Astrocyte (in vitro differentiated cells and primary cell): Measurements from ENCODE around the gene CLN3. TPM values are rescaled to one million over a fixed set of nuclear protein-coding genes. Genes with fewer than 3 reads are reported as not detected.

ENCODE experiments used
- DNase-seq: peaks from one replicate; pipeline ENCODE4 v3.0.0-alpha.2; 2010; ENCODE audit warnings: low read depth
- FAIRE-seq: peaks from 2 replicates; lab custom pipeline; 2011; peaks lifted over from hg19 to GRCh38; lab: Jason Lieb, UNC
- H2AFZ ChIP-seq: 2 replicates; pipeline ENCODE4 v1.6.0; 2012; ENCODE audit warnings: low read depth, low read length, inconsistent platforms
- H3K27ac ChIP-seq: 2 replicates; pipeline ENCODE4 v1.5.1; 2011; ENCODE audit warnings: low read depth, low read length, inconsistent platforms
- H3K27me3 ChIP-seq: 2 replicates; pipeline ENCODE4 v1.6.0; 2011; ENCODE audit warnings: low read length, inconsistent platforms; ENCODE audit not compliant: insufficient read depth
- H3K36me3 ChIP-seq: 2 replicates; pipeline ENCODE4 v1.5.1; 2011; ENCODE audit warnings: low read length, inconsistent platforms; ENCODE audit not compliant: insufficient read depth
- H3K4me1 ChIP-seq: 2 replicates; pipeline ENCODE4 v1.5.1; 2011; ENCODE audit warnings: low read length, inconsistent platforms; ENCODE audit not compliant: insufficient read depth
- H3K4me2 ChIP-seq: 2 replicates; pipeline ENCODE4 v1.6.0; 2012; ENCODE audit warnings: low read length, inconsistent platforms
- H3K4me3 ChIP-seq: 2 replicates; pipeline ENCODE4 v1.5.1; 2011; ENCODE audit warnings: low read depth, mild to moderate bottlenecking, low read length, inconsistent platforms; ENCODE audit not compliant: insufficient read depth
- H3K79me2 ChIP-seq: 2 replicates; pipeline ENCODE4 v1.6.0; 2012; ENCODE audit warnings: mild to moderate bottlenecking, low read length, inconsistent platforms; ENCODE audit not compliant: insufficient read depth
- H3K9ac ChIP-seq: 2 replicates; pipeline ENCODE4 v1.6.0; 2012; ENCODE audit warnings: mild to moderate bottlenecking, low read length, inconsistent platforms
- H3K9me3 ChIP-seq: 2 replicates; pipeline ENCODE4 v1.5.1; 2012; ENCODE audit warnings: low read depth, mild to moderate bottlenecking, low read length, inconsistent platforms; ENCODE audit not compliant: insufficient read depth
- H4K20me1 ChIP-seq: 2 replicates; pipeline ENCODE4 v1.6.0; 2012; ENCODE audit warnings: low read length, inconsistent platforms; ENCODE audit not compliant: insufficient read depth
- H3K27ac Mint-ChIP-seq: one replicate; pipeline ENCODE4 v1.8.0; 2021; ENCODE audit warnings: mild to moderate bottlenecking, mixed read lengths; ENCODE audit not compliant: unreplicated experiment
- H3K27me3 Mint-ChIP-seq: one replicate; pipeline ENCODE4 v1.8.0; 2021; ENCODE audit warnings: low read depth, mixed read lengths; ENCODE audit not compliant: unreplicated experiment
- H3K36me3 Mint-ChIP-seq: one replicate; pipeline ENCODE4 v1.8.0; 2021; ENCODE audit warnings: low read depth, mixed read lengths; ENCODE audit not compliant: unreplicated experiment
- H3K4me1 Mint-ChIP-seq: one replicate; pipeline ENCODE4 v1.8.0; 2021; ENCODE audit warnings: low read depth, mixed read lengths; ENCODE audit not compliant: unreplicated experiment
- H3K4me3 Mint-ChIP-seq: one replicate; pipeline ENCODE4 v1.8.0; 2021; ENCODE audit warnings: mild to moderate bottlenecking, moderate library complexity, mixed read lengths; ENCODE audit not compliant: unreplicated experiment
- H3K9me3 Mint-ChIP-seq: one replicate; pipeline ENCODE4 v1.8.0; 2021; ENCODE audit warnings: mild to moderate bottlenecking, mixed read lengths; ENCODE audit not compliant: unreplicated experiment
- EZH2 ChIP-seq: IDR thresholded peaks from 2 replicates; pipeline ENCODE4 v1.6.1; 2012; ENCODE audit warnings: mild to moderate bottlenecking, low read length, inconsistent platforms; ENCODE audit not compliant: insufficient read depth
- total RNA-seq: library from RNA; stranded (reverse); gene quantifications from 2 replicates; pipeline ENCODE4 v1.2.1, GENCODE V29; 2021
- TF ChIP-seq, protein P1 (sequence below): IDR thresholded peaks from 2 replicates; pipeline ENCODE4 v1.5.1; 2011; ENCODE audit warnings: low read depth, mild to moderate bottlenecking, inconsistent platforms, low read length, moderate library complexity; ENCODE audit not compliant: insufficient read depth

Gene CLN3
- total RNA-seq, 1 donor from 2014 or later, result 26.0 TPM

DNA sequence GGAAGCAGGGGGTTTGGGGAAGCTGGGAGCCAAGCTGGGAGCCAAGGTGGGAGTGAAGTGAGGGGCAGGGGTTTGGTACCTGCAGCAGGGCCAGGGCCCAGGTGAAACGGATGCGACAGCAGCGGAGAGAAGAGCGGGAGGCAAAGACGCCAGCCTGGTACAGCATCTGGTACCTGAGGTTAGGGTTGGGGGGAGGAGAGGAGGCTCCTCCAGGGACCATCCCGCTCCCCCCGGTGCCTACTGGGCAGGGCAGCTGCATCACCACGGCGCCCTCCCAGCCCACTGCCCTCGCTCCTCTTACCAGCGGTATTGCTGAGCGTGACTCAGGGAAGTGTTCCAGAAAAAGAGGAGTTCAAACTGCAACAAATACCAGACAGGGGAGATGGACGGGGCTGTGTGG, 9.8 kb downstream of the CLN3 start:
- TF ChIP-seq, protein P1, sequence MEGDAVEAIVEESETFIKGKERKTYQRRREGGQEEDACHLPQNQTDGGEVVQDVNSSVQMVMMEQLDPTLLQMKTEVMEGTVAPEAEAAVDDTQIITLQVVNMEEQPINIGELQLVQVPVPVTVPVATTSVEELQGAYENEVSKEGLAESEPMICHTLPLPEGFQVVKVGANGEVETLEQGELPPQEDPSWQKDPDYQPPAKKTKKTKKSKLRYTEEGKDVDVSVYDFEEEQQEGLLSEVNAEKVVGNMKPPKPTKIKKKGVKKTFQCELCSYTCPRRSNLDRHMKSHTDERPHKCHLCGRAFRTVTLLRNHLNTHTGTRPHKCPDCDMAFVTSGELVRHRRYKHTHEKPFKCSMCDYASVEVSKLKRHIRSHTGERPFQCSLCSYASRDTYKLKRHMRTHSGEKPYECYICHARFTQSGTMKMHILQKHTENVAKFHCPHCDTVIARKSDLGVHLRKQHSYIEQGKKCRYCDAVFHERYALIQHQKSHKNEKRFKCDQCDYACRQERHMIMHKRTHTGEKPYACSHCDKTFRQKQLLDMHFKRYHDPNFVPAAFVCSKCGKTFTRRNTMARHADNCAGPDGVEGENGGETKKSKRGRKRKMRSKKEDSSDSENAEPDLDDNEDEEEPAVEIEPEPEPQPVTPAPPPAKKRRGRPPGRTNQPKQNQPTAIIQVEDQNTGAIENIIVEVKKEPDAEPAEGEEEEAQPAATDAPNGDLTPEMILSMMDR, result no peak
- no peak for TF ChIP-seq EZH2
- Mint-ChIP-seq H3K27ac (no peak overlapping the region), H3K4me1 (no peaks in the 10 kb centered on the region), H3K36me3 (peaks cover 6% of the 10 kb centered on the region), H3K27me3 (no peaks in the 10 kb centered on the region), H3K9me3 (no peaks in the 10 kb centered on the region), H3K4me3 (no peak overlapping the region)
- Histone ChIP-seq H3K79me2 (no peaks in the 10 kb centered on the region), H3K9ac (no peak overlapping the region), H4K20me1 (no peaks in the 10 kb centered on the region), H3K27me3 (no peaks in the 10 kb centered on the region), H3K36me3 (no peaks in the 10 kb centered on the region), H3K4me1 (no peaks in the 10 kb centered on the region), H3K27ac (no peak overlapping the region), H2AFZ (no peak overlapping the region), H3K4me3 (no peak overlapping the region), H3K4me2 (no peak overlapping the region), H3K9me3 (no peaks in the 10 kb centered on the region)
- DNase-seq, result no peak
- no peak for FAIRE-seq

DNA sequence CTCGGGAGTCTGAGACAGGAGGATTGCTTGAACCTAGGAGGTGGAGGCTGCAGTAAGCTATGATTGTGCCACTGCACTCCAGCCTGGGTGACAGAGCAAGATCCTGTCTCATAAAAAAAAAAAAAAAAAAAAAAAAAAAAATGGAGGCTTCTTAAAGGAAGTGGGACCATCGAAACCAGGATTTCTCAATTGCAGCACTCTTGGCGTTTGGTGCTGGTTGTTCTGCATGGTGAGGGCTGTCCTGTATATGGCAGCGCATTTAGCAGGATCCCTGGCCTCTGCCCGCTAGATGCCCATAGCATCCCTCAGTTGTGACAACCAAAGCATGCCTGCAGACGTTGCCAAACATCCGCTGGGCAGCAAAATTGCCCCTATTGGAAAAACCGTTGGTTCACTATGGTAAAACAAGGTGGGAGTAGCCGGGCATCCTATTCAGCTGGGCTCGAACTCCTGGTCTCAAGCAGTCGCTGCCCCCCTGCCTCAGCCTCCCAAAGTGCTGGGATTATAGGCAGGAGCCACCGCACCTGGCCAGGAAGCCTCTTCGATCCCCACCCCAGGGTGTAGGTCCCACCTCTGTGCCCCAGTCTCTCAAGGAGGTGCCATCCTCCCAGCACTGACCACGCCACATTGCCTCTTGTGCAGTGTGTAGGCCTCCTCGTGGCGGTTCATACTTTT, 13.2 kb downstream of the CLN3 start:
- Histone ChIP-seq H3K4me3 (no peak overlapping the region), H3K9me3 (no peaks in the 10 kb centered on the region), H3K4me1 (no peaks in the 10 kb centered on the region), H4K20me1 (no peaks in the 10 kb centered on the region), H3K27me3 (no peaks in the 10 kb centered on the region), H2AFZ (no peak overlapping the region), H3K79me2 (no peaks in the 10 kb centered on the region), H3K9ac (no peak overlapping the region), H3K4me2 (no peak overlapping the region), H3K27ac (no peak overlapping the region), H3K36me3 (no peaks in the 10 kb centered on the region)
- Mint-ChIP-seq H3K9me3 (no peaks in the 10 kb centered on the region), H3K27me3 (no peaks in the 10 kb centered on the region), H3K27ac (no peak overlapping the region), H3K4me3 (no peak overlapping the region), H3K4me1 (no peaks in the 10 kb centered on the region), H3K36me3 (peaks cover 5% of the 10 kb centered on the region)
- no peak for DNase-seq
- FAIRE-seq, result no peak
- no peak for TF ChIP-seq EZH2
- TF ChIP-seq, protein P1, result no peak

DNA sequence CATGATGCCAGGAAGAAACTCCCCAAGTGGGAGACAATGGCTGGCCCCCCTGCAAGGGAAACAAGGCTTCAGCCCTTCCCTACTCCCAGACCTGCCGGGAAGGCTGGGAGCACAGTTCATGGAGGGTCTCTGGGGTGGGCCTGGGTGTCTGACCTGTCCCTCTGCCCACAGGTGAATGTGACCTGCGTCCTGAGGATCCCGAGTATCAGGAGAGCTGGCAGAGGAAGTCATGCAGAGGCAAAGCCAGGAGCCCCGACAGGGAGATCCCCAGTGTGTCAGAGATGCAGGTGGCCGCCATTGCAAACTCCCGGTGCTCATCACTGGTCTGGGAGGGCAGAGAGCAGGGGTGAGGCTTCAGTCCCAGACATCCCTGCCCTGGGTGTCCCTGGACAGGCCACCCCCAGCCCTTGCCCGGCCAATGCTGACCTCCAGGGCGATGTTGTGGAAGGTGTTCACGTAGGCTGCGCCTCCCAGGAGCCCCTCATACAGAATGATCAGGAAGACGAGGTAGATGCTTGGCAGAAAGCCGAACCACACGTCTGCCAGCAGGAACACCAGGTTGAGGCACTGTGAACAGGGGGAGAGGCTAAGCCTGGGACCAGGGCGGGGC, 14.5 kb downstream of the CLN3 start:
- TF ChIP-seq EZH2, result no peak
- TF ChIP-seq, protein P1, result no peak
- Histone ChIP-seq H3K9me3 (no peaks in the 10 kb centered on the region), H2AFZ (no peak overlapping the region), H3K4me1 (no peaks in the 10 kb centered on the region), H3K79me2 (no peaks in the 10 kb centered on the region), H3K4me3 (no peak overlapping the region), H3K36me3 (no peaks in the 10 kb centered on the region), H3K4me2 (no peak overlapping the region), H4K20me1 (no peaks in the 10 kb centered on the region), H3K9ac (no peak overlapping the region), H3K27me3 (no peaks in the 10 kb centered on the region), H3K27ac (no peak overlapping the region)
- H3K36me3 Mint-ChIP-seq, result peaks cover 4% of the 10 kb centered on the region
- no peak for FAIRE-seq
- no peaks in the 10 kb centered on the region for H3K4me1 Mint-ChIP-seq
- H3K9me3 Mint-ChIP-seq, result no peaks in the 10 kb centered on the region
- H3K4me3 Mint-ChIP-seq, result no peak overlapping the region
- no peaks in the 10 kb centered on the region for H3K27me3 Mint-ChIP-seq
- DNase-seq, result no peak
- H3K27ac Mint-ChIP-seq, result no peak overlapping the region
